HG03139 (cell line): Measurements from ENCODE around the gene RPL23.
A peak's percentile ranks its signal among the peaks of the same experiment; 100 is the strongest.

Experiments used
- ATAC-seq: cut with Tn5 transposase; IDR thresholded peaks from one replicate; pipeline ENCODE4 v1.9.1; 2021; ENCODE audit not compliant: unreplicated experiment

The RPL23 gene

DNA sequence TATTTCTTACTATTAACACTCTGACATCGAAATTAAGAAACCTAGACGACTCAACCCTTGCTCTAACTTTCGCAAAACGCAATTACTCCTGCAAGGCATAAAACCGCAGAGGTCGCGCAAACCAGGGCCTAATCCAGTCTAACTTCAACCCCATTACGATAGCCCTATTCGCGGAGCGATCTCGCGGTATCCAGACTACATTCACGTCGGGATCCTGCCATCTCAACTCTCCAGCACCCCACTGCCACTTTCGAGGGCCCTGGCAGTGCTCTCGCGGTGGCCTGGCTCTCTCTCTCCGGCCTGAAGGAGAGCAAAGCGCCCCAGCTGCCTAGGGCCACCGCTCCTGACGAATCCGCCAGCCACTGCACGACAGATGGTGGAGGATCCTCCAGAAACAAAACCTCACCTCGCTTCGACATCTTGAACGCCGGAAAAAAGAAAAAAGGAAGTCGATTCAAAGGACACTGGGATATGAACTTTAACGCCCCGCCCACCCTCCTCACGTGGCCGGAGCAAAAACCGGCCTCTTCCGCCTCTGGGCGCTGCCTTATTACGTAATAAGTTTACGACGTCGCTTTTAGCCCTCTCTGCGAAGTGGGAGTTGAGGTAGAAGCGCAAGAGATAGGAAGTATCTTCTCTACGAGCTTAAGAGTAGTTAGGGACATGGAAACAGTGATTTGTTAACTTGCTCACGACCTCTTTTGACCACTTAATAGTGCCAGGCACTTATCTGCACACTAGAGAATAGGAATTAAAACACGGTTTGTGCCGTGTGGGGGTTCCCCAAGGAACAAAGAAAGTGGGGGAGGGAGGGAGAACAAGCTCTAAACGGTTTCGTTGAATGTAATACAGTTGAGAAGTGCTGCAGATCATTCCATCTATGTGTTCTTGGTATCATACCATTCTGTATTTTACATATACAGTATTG lies at the start of gene RPL23:
TSS of gene RPL23 (minus strand) at position 430 of the 928 bp plus-strand sequence. CDS start at position 419, 11 bp downstream.
- ATAC-seq: peak; percentile 56

DNA sequence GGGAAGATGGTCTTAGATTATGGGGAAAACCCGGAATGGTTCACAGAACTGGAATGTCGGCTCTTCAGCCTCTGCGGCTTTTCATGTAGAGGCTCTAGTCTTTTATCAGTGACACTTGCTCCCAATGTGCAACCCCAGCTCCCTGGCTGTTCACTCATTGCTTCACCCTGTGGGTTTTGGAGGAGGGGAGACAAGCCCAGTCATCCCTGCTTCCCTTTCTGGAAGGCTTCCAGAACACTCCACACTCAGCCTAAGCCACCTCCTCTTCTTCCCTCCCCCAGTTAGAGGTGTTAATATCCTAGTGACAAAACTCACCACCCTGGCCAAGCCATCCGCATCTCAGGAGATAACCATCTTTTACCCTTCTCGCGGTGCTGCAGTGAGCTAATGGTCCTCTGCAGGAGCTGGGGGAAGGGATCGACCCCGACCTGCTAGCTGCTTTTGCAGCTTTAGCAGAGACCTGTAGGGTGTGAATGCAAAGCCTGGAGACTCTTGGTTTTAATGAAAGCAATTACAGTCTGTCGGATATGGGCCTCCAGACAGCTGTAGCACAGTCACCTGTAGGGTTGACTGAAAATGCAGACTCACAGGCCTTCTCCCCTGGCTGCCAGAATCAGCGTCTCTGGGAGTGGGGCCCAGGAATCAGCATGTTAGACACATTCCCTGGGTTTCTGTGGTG lies 47.6 kb upstream of the RPL23 start:
- ATAC-seq: no peak

DNA sequence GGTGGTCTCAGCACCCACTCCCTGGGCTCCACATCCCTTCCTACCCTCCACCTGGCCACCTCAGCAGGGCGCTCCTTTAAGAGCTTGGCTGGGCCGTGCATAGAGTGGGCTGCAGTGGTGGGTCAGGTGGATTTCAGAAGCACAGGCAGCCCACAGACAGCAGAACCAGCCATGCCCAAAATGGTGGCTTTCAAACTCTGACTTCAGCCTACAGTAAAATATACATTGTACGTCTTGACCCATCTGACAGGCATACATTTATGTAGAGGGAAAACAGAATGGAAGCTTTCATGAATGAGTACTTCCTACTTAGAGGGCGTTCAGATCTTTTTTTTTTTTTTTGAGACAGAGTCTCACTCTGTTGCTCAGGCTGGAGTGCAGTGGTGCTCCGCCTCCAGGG lies 45.9 kb upstream of the RPL23 start:
- no peak for ATAC-seq

DNA sequence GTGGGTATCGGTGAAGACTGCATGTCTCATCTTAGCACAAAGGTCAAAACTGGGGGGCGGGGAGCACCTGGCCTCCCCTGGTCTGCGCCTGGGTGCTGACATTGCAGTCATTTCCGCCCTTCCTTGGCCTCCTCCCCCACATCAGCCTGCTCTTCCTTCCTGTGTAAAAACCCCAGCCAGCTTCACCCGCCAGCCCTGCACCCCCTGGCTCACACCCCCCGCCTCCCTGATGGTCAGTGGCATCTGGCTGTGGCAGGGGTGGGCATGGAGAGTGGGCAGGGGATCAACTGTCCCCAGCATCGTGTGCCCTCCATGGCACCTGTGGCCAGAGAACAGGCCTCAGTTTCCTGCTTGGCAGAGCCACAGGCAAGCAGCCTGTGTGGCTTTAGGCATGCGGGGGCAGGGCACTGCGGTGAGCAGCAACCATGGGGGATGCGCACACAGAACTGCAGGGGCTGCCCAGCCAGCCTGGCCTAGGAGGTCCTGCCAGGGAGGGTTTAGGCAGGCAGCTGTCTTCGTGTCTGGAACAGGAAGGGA lies 45.4 kb upstream of the RPL23 start:
- ATAC-seq: peak; percentile 72

DNA sequence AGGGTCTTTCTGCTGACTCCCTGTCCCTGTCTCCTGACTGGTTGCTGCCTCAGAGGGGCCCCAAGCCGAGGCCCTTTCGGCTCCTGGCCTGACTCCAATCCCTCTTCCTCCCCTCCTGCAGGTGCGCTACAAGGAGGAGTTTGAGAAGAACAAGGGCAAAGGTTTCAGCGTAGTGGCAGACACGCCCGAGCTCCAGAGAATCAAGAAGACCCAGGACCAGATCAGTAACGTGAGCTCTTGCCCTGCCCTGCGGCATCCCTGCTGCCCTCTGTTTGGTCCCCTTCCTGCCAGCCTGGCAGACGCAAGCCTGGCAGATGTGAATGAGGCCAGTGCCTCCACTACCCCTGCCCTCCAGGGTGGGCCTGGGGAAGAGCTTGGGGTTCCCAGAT lies 44.8 kb upstream of the RPL23 start:
- ATAC-seq: peak; percentile 8

DNA sequence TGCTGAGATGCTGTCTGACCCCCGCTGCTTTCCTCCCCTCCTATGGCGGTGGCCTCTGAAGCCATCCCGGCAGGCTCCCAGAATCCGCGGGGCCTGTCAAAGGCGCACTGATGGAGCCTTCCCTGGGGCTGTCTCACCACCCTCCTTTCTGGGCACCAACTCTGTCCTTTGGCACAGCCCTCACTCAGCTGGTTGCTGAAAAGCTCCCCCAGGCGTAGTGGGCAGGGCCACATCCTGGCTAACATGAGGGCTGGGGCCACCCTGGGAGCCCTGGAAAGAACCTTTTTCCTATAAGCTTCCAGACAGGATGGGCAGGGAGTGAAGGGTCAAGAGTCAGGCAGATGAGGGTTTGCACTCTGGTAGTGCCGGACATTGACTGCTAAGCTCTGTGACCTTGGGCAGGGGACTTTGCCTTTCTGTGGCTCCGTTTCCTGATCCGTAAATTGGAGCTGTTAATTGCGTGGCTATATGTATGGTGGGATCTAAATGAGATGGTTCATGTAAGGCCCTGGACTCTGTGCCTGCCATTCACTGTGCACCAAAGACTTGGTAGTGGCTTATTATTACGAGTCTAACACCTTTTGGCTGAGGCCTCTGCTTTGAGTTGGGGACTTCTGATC lies 44.3 kb upstream of the RPL23 start:
- ATAC-seq: no peak

DNA sequence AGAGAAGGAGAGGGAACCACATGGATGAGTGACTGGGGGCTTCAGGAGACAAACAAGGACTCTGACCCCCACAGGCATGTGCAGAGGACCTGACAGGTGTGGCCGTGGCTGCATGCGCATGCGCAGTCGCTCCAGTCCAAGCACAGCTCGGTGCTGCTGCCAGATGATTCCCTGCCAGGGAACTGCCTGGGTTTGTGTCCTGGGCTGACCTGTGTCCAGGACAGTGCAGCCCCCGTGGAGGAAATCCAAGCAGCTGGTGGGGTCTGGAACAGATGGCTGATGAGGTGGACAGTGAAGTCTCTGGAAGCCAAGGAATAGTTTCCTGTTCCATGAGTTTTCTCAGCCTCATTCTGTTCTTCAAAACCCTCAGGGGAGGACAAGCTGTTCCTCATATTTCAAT lies 43.7 kb upstream of the RPL23 start:
- no peak for ATAC-seq

DNA sequence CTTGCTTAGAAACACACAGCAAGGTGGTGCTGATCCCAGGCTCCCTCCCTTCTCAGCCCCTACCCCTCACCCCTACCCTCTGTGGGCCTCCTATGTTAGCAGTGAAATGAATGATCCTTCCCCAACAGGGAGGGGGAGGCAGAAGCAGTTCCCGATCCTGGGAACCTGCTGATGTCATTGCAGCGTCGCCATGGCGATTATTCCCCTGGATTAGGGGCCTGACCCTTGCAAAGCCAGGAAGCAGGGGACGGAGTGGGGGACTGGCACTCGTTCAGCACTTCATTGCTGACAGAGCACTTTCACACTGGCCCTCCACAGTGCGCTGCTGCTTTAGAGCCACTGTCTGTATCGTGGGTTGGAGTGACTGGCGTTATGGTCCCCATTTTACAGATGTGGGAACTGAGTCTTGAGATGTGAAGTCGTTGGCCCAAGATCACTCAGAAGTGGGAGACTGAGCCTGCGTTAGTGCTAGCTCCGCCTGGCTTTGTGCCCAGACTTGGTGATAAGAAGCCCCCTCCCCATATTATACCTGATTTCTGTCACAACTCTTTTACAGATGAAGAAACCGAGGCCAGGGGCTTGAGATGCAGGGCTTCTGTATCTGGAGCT lies 42.9 kb upstream of the RPL23 start:
- ATAC-seq: no peak

DNA sequence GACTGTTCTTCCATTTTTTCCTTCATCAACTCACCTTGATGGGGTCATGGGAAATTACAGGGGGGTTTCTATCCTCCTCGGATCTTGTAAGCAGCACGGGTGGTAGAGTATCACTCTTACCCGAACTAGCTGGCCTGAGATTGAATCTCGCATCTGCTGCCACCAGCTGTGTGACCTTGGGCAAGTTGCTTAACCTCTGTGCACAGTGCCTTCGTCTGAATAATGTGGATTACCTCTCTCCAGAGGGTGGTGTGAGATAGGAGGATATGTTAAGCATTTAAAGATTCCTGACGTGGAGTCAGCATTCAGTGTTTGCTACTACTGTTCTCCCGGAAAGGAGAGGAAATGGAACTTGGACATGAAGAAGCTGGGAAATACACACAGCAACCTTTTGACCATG lies 40.8 kb upstream of the RPL23 start:
- ATAC-seq: no peak

DNA sequence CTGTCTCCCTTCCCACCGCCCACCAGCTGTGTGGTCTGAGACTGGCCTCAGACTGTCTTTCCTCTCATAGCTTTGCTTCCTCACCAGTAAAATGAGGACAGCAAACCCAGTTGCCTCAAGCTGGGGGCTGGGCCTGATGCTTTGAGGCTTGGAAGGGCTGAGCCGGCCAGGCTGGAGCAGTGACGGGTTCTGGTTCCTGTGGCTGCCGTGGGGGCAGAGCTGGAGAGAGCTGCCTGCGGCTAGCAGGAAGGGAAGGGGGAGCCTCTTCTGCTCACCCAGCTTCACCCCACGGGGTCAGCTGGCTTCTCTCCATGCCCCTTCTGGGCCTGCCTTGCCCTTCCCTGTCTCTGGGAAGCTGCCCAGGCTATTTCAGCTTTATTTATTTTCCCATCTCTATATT lies 40.1 kb upstream of the RPL23 start:
- ATAC-seq: no peak

DNA sequence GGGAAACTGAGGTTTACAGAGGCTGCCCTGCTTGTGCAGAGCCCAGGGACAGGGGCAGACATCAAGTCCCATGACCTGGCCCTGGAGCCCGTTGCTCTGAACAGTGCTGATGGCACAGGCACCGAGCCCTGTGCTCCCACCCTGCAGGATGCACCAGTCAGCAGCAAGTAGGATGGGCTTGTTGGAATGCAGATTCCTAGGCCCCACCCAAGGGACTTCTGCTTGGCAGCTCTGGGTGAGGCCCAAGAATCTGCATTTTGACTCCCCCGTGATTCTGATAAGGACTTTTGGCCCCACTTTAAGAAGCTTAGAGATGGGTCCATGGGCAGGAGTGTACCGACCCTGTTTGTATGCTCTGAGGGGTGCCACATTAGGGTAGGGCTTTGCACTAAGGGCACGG lies 39.6 kb upstream of the RPL23 start:
- ATAC-seq: no peak

DNA sequence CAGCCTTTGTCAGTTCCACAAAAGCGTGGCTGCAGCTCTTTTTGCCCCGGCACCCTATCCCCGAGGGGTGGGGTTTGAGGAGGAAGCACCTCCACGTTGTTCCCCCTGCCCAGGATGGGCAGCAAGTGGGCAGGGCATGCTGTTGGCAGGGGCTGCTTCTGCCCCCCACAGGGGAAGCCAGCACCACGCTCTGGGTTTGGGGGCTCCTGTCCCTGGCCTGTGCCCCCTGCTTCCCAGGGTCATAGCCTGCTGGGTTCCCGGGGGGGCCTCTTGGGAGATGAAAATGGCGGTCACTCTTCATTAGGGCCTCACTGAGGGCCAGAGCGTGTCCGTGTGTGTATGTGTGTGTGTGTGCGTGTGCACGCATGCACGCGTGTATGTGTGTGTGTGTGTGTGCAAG lies 39.1 kb upstream of the RPL23 start:
- ATAC-seq: no peak

DNA sequence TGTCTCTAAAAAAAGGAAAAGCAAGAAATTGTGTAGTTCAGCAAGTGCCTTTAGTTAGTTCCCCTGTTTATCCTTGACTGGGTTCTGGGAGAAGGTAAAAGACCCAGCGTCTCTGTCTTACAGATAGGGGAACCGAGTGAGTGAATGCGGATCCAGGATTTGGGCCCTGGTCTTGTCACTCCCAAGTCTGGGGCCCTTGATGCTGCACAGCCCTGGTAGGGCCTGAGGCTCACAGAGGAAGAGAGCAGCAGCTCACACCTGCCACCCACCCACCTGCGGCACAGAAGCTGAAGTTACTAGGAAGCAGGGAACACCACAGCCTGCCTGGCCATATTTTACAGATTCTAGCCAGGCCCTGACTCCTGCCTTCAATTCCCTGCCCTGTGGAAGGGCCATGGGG lies 38.6 kb upstream of the RPL23 start:
- ATAC-seq: no peak

DNA sequence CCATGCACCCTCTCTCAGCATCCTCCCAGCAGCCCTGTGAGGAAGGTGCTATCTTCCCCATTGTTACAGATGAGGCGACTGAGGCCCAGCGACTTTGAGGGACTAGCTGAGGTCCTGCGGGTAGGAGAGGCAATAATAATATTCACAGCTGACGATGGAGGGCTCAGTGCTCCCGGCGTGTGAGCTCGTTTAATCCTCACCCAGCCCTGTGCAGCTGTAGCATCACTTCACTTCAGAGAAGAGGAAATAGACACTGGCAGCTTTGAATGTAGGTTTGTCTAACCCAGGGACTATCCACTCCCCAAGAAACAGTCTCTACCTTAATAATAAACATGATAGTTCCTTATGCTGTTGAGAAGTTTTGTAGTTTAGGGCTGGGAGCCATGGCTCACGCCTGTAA lies 37.9 kb upstream of the RPL23 start:
- no peak for ATAC-seq

DNA sequence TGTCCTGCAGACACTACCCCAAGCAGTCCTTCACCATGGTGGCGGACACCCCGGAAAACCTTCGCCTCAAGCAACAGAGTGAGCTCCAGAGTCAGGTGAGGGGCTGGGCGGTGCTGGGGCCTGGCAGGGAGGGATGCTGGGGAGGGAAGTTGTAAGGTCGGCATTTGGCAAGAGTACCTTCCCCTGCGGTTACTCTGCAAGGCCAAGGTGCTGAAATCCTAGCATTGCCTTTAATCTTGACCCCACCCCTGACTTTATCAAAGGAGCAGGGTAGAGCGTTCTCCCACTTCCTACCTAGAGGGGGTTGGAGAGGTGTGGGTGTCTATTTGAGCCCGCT lies 36.9 kb upstream of the RPL23 start:
- ATAC-seq: no peak

DNA sequence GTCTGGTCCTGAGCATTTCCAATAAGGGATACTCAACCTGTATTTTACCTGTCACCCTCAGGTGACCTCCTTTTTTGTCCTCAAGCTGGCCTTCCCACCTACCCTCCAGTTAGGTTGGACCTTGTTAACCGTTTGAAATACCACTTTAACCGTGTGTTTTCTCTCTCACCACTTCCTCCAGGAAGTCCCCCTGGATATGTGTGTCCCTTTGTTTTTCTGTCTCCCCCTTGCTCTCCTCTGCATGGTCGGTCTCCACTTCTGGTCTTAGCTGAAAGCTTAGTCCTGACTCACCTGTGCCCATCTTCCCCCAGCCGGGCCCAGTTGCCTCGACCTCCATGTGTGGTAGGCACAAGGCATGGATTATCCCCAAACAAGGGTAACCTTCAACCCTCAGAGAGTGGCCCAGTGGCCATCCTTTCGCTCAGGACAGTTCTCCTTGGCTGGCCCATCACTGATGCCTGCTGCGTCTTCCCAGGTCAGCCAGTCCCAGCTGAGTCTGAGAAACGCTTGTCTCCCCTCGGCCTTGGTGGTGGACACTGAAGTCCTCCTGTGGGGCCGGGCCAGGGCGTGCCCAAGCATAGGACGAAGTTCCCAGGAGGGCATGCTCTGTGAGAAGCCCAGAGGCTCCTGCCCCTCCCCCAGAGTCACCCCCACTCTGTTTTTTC lies 36.4 kb upstream of the RPL23 start:
- no peak for ATAC-seq

DNA sequence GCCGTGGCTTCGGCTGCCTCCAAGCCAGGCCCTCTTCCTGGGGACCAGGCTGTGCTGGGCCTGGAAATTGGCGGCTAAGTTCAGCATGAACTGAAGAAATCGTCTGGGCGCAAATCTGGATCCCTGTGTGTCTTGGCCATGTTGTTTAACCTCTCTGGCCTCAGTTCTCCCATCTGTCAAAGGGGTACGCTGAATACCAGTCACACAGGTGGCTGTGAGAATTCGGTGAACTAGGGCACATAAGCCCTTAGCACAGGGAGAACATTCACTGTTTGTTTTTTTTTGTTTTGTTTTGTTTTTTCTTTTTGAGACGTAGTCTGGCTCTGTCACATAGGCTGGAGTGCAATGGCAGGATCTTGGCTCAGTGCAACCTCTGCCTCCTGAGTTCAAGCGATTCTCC lies 35.3 kb upstream of the RPL23 start:
- ATAC-seq: no peak

DNA sequence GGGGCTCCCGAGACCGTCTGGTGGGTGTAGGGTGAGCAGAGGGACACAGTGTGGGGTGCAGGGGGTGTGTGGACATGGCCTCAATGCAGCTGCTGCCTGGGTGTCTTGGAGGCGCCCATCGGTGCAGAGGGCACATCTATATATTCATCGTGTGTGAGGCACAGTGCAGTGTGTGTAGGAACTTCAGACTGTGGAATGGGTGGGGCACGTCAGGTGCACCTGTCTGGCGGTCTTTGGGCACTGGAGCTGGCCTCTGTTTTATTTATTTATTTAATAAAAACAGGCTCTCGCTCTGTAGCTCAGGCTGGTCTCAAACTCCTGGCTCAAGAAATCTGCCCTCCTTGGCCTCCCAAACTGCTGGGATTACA lies 33.1 kb upstream of the RPL23 start:
- no peak for ATAC-seq

DNA sequence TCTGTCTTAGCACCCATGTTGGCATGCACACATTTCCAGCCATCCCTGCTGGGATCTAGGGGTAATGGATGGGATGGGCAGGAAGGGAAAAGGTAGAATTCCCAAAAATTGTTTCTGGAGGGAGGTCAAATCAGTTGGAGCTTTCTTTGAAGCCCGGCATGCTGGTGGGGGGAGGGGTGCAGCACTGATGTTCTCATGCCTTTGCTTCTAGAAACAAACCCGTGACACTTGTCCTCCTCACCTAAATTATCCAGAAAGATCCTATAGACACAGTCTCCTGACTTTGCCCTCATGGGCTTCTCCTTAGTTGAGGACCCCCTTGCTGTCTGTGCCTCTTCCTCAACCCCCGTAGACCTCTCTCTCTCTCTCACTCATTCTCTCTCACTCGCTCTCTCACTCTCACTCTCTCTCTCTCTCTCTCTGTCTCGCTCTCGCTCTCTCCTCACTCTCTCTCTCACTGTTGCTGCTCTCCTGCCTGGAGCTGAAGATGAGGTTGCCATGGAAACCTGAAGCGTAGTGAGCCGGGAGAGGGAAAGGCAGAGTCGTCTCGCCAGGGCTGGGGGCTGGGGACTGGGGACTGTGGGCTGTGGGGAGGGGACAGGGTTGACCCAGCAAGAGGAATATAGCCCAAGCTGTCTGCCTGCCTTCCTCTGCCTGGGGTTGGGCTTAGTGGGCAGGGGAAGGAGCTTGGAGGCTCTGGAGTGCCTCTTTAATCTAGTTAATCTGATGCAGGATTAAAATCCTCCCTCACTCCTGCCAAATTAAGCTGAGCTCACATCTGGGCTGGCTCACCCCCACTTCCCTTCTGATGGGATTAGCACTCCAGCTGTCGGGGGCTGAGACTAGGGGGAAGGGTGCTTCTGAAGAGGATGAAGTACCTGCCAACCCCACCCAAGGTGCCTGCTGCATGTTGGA lies 32.5 kb upstream of the RPL23 start:
- no peak for ATAC-seq
